ENCODE data around the gene MUSTN1. TPM values are rescaled to one million over a fixed set of nuclear protein-coding genes. Genes with fewer than 3 reads are reported as not detected.

MUSTN1 gene
- total and polyA plus RNA-seq, 2 experiments from 2014 or later, result 1.2 to 1.4 TPM

DNA sequence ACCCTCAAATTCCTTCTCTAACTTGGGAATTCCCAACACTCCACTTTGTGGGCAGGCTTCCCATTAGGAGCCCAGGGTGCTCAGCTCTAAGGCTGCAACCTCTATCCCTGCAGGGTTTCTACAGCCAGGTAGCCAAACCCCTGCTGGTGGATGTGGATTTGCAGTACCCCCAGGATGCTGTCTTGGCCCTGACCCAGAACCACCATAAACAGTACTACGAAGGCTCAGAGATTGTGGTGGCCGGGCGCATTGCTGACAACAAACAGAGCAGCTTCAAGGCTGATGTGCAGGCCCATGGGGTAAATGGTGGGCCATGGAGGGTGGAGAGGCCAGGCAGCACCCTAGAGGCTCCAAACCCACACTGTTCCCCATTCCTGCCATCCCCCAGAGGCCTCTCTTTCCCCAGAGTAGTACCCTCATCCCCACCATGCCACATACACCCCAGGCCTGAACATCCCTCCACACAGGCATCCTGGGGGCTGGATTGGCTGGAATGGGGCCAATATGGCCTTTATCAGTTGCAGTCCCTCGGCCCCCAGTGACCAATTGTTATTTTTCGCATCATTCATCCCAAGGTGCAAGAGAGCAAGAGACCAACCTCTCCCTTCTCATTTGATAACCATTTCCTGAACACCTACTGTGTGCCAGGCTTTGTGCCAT lies 49.8 kb downstream of the MUSTN1 start:
- Histone ChIP-seq H3K4me1 (ENCODE audit: insufficient read depth) (no peaks in the 10 kb centered on the region), H3K4me2 (no peak overlapping the region), H3K79me2 (replicated peaks; ENCODE audit: insufficient read depth) (no peaks in the 10 kb centered on the region), H3K9me2 (ENCODE audit: insufficient read depth) (peaks cover 6% of the 10 kb centered on the region; the same call in 1 of the 2 replicates), H3K36me3 (ENCODE audit: insufficient read depth) (no peaks in the 10 kb centered on the region), H3K27me3 (ENCODE audit: insufficient read depth) (no peaks in the 10 kb centered on the region), H3F3A (replicated peaks; ENCODE audit: low read depth) (no peaks in the 10 kb centered on the region), H4K20me1 (replicated peaks; ENCODE audit: insufficient read depth) (no peaks in the 10 kb centered on the region), H3K4me3 (no peak overlapping the region), H2AFZ (no peak overlapping the region), H3K27ac (ENCODE audit: low read depth) (no peak overlapping the region)
- DNase-seq (ENCODE audit: low spot score) (no peak), ATAC-seq (no peak)
- Mint-ChIP-seq H3K4me3 (no peak overlapping the region), H3K27me3 (ENCODE audit: insufficient read depth, low read depth, poor library complexity) (peaks cover 21% of the 10 kb centered on the region), H3K9me3 (peaks cover 2% of the 10 kb centered on the region; the same call in 1 of the 3 replicates), H3K27ac (no peak overlapping the region), H3K4me1 (peaks cover 12% of the 10 kb centered on the region), H3K36me3 (ENCODE audit: low read depth) (no peaks in the 10 kb centered on the region; the same call in 2 of the 3 replicates)
- TF ChIP-seq CREB1 (CRISPR knock-in tag; IDR thresholded peaks at IDR 0.05; ENCODE audit: low read depth) (no peak), ZNF114 (CRISPR knock-in tag; IDR thresholded peaks at IDR 0.05) (no peak), POLR2AphosphoS5 (IDR thresholded peaks at IDR 0.05; ENCODE audit: low read depth) (no peak), ZNF331 (CRISPR knock-in tag; IDR thresholded peaks at IDR 0.05; ENCODE audit: low read depth) (no peak), EZH2phosphoT487 (IDR thresholded peaks at IDR 0.05; ENCODE audit: unreplicated experiment) (no peak), EZH2 (IDR thresholded peaks at IDR 0.05; ENCODE audit: low read depth, unreplicated experiment) (no peak)

DNA sequence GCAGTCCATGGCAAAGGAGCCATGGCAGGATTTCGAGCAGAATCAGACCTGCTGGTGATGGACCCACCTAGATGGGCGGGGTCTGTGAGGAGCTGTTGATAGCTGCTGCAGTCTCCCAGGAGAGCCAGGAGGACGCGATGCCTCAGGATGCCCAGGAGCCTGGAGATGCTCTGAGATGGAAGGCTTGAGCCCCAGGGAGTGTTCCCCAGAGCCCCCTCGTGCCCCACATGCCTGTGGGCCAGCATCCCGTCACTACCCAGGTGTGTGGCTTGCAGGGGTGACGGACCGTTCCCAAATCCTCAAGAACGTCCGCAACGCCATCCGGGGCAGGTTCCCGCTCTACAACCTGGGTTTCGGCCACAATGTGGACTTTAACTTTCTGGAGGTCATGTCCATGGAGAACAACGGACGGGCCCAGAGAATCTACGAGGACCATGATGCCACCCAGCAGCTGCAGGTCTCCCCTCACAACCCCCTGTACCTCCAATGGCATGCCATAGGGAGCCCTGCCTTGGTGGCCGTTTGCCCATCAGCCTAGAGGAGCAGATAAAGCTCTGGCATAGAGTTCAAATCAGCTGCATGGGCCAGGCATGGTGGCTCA lies 50.7 kb downstream of the MUSTN1 start:
- Histone ChIP-seq H4K20me1 (replicated peaks; ENCODE audit: insufficient read depth) (no peaks in the 10 kb centered on the region), H3K36me3 (ENCODE audit: insufficient read depth) (no peaks in the 10 kb centered on the region), H3K4me1 (ENCODE audit: insufficient read depth) (no peaks in the 10 kb centered on the region), H3K4me2 (no peak overlapping the region), H2AFZ (no peak overlapping the region), H3K79me2 (replicated peaks; ENCODE audit: insufficient read depth) (no peaks in the 10 kb centered on the region), H3K27ac (ENCODE audit: low read depth) (no peak overlapping the region), H3K4me3 (no peak overlapping the region), H3K9me2 (ENCODE audit: insufficient read depth) (peaks cover 6% of the 10 kb centered on the region; the same call in 1 of the 2 replicates), H3K27me3 (ENCODE audit: insufficient read depth) (no peaks in the 10 kb centered on the region), H3F3A (replicated peaks; ENCODE audit: low read depth) (no peaks in the 10 kb centered on the region)
- H3K9me3 Mint-ChIP-seq, result peaks cover 2% of the 10 kb centered on the region; the same call in 1 of the 3 replicates
- H3K27ac Mint-ChIP-seq, result no peak overlapping the region
- H3K36me3 Mint-ChIP-seq (ENCODE audit: low read depth), result no peaks in the 10 kb centered on the region; the same call in 2 of the 3 replicates
- DNase-seq (ENCODE audit: low spot score) (no peak), ATAC-seq (no peak)
- peaks cover 19% of the 10 kb centered on the region for H3K27me3 Mint-ChIP-seq (ENCODE audit: insufficient read depth, low read depth, poor library complexity)
- no peak overlapping the region for H3K4me3 Mint-ChIP-seq
- H3K4me1 Mint-ChIP-seq, result peaks cover 12% of the 10 kb centered on the region
- TF ChIP-seq NANOG (IDR thresholded peaks at IDR 0.05; ENCODE audit: borderline replicate concordance), result no peak
- TF ChIP-seq, protein P1, sequence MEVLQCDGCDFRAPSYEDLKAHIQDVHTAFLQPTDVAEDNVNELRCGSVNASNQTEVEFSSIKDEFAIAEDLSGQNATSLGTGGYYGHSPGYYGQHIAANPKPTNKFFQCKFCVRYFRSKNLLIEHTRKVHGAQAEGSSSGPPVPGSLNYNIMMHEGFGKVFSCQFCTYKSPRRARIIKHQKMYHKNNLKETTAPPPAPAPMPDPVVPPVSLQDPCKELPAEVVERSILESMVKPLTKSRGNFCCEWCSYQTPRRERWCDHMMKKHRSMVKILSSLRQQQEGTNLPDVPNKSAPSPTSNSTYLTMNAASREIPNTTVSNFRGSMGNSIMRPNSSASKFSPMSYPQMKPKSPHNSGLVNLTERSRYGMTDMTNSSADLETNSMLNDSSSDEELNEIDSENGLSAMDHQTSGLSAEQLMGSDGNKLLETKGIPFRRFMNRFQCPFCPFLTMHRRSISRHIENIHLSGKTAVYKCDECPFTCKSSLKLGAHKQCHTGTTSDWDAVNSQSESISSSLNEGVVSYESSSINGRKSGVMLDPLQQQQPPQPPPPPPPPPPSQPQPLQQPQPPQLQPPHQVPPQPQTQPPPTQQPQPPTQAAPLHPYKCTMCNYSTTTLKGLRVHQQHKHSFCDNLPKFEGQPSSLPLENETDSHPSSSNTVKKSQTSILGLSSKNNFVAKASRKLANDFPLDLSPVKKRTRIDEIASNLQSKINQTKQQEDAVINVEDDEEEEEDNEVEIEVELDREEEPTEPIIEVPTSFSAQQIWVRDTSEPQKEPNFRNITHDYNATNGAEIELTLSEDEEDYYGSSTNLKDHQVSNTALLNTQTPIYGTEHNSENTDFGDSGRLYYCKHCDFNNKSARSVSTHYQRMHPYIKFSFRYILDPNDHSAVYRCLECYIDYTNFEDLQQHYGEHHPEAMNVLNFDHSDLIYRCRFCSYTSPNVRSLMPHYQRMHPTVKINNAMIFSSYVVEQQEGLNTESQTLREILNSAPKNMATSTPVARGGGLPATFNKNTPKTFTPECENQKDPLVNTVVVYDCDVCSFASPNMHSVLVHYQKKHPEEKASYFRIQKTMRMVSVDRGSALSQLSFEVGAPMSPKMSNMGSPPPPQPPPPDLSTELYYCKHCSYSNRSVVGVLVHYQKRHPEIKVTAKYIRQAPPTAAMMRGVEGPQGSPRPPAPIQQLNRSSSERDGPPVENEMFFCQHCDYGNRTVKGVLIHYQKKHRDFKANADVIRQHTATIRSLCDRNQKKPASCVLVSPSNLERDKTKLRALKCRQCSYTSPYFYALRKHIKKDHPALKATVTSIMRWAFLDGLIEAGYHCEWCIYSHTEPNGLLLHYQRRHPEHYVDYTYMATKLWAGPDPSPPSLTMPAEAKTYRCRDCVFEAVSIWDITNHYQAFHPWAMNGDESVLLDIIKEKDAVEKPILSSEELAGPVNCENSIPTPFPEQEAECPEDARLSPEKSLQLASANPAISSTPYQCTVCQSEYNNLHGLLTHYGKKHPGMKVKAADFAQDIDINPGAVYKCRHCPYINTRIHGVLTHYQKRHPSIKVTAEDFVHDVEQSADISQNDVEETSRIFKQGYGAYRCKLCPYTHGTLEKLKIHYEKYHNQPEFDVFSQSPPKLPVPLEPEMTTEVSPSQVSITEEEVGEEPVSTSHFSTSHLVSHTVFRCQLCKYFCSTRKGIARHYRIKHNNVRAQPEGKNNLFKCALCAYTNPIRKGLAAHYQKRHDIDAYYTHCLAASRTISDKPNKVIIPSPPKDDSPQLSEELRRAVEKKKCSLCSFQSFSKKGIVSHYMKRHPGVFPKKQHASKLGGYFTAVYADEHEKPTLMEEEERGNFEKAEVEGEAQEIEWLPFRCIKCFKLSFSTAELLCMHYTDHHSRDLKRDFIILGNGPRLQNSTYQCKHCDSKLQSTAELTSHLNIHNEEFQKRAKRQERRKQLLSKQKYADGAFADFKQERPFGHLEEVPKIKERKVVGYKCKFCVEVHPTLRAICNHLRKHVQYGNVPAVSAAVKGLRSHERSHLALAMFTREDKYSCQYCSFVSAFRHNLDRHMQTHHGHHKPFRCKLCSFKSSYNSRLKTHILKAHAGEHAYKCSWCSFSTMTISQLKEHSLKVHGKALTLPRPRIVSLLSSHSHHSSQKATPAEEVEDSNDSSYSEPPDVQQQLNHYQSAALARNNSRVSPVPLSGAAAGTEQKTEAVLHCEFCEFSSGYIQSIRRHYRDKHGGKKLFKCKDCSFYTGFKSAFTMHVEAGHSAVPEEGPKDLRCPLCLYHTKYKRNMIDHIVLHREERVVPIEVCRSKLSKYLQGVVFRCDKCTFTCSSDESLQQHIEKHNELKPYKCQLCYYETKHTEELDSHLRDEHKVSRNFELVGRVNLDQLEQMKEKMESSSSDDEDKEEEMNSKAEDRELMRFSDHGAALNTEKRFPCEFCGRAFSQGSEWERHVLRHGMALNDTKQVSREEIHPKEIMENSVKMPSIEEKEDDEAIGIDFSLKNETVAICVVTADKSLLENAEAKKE (CRISPR knock-in tag; IDR thresholded peaks at IDR 0.05), result no peak
- no peak for TF ChIP-seq JUNB (IDR thresholded peaks at IDR 0.05; ENCODE audit: unreplicated experiment)
- TF ChIP-seq, protein P2, sequence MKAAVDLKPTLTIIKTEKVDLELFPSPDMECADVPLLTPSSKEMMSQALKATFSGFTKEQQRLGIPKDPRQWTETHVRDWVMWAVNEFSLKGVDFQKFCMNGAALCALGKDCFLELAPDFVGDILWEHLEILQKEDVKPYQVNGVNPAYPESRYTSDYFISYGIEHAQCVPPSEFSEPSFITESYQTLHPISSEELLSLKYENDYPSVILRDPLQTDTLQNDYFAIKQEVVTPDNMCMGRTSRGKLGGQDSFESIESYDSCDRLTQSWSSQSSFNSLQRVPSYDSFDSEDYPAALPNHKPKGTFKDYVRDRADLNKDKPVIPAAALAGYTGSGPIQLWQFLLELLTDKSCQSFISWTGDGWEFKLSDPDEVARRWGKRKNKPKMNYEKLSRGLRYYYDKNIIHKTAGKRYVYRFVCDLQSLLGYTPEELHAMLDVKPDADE (IDR thresholded peaks at IDR 0.05), result no peak
- TF ChIP-seq, protein P3, sequence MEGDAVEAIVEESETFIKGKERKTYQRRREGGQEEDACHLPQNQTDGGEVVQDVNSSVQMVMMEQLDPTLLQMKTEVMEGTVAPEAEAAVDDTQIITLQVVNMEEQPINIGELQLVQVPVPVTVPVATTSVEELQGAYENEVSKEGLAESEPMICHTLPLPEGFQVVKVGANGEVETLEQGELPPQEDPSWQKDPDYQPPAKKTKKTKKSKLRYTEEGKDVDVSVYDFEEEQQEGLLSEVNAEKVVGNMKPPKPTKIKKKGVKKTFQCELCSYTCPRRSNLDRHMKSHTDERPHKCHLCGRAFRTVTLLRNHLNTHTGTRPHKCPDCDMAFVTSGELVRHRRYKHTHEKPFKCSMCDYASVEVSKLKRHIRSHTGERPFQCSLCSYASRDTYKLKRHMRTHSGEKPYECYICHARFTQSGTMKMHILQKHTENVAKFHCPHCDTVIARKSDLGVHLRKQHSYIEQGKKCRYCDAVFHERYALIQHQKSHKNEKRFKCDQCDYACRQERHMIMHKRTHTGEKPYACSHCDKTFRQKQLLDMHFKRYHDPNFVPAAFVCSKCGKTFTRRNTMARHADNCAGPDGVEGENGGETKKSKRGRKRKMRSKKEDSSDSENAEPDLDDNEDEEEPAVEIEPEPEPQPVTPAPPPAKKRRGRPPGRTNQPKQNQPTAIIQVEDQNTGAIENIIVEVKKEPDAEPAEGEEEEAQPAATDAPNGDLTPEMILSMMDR (conservative IDR thresholded peaks at IDR 0.05; ENCODE audit: low read depth in 2 of 2), result no peak
- no peak for TF ChIP-seq ZNF114 (CRISPR knock-in tag; IDR thresholded peaks at IDR 0.05)
- TF ChIP-seq ZNF331 (CRISPR knock-in tag; IDR thresholded peaks at IDR 0.05; ENCODE audit: low read depth), result no peak

Data from GM23338 (cell line).